K562 treated with DMSO at 1 percent for 24 hours (cell line): ENCODE measurements around the gene DLGAP1. TPM values are rescaled to one million over a fixed set of nuclear protein-coding genes. Genes with fewer than 3 reads are reported as not detected.

Source experiments
- total RNA-seq: library from RNA; unstranded; fragments of 300-600 nt; gene quantifications from 2 replicates; pipeline ENCODE4 v1.2.3, GENCODE V29; 2022; ENCODE audit warnings: low read depth; ENCODE audit not compliant: insufficient read depth

Gene DLGAP1
- total RNA-seq, result 0.16 and 0.53 TPM in 2 replicates

DNA sequence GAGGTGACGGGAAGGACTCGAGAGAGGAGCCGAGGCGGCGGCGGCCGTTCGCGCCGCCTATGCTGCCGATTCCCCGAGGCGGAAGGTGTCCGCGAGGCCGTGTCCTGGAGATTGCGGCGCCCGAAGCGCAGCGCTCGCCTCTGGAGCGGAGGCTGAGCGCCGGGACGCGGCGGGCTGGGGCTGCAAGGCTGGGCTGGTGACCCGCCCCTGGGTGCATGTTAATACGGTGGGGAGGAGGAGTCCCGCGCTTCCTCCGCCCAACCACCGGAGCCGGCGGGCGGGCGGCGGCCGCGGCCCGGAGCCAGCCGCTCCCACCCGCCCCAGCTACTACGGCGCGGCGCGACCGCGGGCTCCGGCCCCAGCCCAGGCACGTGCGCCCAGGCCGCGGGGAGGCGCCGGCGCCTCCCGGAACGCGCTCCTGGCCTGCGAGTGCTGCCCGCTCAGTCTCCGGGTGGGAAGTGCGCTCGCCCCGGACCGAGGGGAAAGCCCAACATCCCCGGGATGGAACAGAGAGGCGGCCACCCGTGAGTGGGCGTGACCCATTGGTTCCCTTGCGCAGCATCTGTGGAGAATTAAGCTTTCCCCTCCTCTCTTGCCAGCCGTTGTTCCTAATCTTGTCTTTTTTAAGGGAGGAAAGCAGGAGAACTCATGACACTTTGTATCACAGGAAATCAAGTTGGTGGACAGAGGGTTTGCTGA is at the start of gene DLGAP1:
Gene DLGAP1 (minus strand): TSS at position 195 of the 699 bp plus-strand sequence.

DNA sequence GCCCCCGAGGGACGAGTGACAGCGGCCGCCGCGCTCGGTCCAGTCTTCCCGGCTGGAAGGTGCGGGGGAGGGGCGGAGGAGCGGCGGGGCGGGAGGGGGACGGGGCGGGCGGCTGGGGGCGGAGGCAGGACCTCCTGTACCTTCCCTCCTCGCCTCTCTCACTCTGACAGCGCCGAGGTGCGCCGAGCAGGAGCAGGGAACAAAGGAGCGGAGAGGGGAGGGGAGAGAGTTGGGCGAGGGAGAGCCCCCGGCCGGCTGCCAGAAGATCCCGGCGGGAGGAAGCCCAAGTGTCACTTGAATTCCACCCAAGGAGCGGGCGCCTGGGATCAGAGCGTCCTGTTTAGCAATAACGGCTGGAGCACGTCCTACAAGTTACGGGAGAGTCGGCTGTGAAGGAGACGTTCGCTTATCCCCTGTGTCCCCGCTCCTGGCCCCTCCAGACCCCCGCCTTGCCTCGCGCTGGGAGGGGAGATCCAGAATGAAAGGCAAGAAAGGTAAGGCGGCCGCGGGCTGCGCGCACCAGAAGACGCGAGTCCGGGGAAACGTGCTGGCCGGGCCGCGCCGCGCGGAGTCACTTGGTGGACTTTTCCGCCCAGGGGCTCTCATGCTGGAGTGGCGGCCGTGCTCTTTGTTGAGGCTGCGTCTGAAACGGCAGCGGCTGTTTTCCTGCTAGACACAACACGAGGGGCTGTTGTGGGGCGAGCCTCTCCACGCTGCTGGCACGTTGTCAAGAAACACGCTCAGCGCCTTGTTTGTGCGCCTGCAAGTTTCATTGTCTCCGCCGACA is 1004.9 kb downstream of the DLGAP1 start, which contains the start of gene TGIF1:
Gene TGIF1 (plus strand): TSS at position 161 of the 787 bp plus-strand sequence. CDS start 318 bp downstream, at position 479.

